HepG2 (cell line): ENCODE results near the gene URAD. TPM values are rescaled to one million over a fixed set of nuclear protein-coding genes. Genes with fewer than 3 reads are reported as not detected.
"Not testable (repeated sequence)": the region's sequence is repeated elsewhere in the genome, so short reads cannot be mapped to it uniquely, and the experiment has no call there.

Experiments
- ATAC-seq: fragments of 200-7000 bp; cut with Tn5 transposase; 3 replicates; pipeline ENCODE4 v1.9.1; 2020; ENCODE audit warnings: mild to moderate bottlenecking, moderate library complexity
- BruUV-seq: library from RNA; stranded (reverse); fragments of 400-500 nt; replicated peaks from 2 replicates; lab custom pipeline; 2021; lab: Mats Ljungman, UMichigan
- CTCF ChIA-PET: fragments of 300-600 bp; formaldehyde crosslinking; extraction: SDS; loops from one replicate; lab custom pipeline; 2021; ENCODE audit warnings: low total read pairs, inconsistent platforms, low intra/inter-chr PET ratio; lab: Yijun Ruan, JAX
- POLR2A ChIA-PET: fragments of 350-600 bp; sonication (Branson Sonifier 250); formaldehyde crosslinking; loops from one replicate; lab custom pipeline; 2020; ENCODE audit warnings: antibody characterized with exemption, inconsistent platforms; lab: Yijun Ruan, JAX
- DNase-seq: peaks from one replicate; pipeline ENCODE4 v3.0.0-alpha.2; 2015; ENCODE audit warnings: low spot score
- FAIRE-seq: peaks from 3 replicates; lab custom pipeline; 2011; peaks lifted over from hg19 to GRCh38; lab: Jason Lieb, UNC
- H2AFZ ChIP-seq: one replicate; pipeline ENCODE4 v1.6.1; 2011; ENCODE audit warnings: low read length, inconsistent platforms
- H3K27ac ChIP-seq: fragments of 300-600 bp; 3 replicates; pipeline ENCODE4 v1.8.0; 2011; ENCODE audit warnings: mixed run types, mild to moderate bottlenecking, mixed read lengths, low read length, inconsistent platforms; ENCODE audit not compliant: insufficient read depth; ENCODE audit errors: extremely low read length
- H3K27me3 ChIP-seq, 2 experiments: fragments of 200-600 bp in 1 of 2; 2 replicates in 1 of 2; 3 replicates in 1 of 2; pipeline versions ENCODE4 v1.6.0 to v1.8.0; 2011; ENCODE audit warnings: low read length in 2 of 2, mild to moderate bottlenecking in 2 of 2, moderate library complexity in 2 of 2, inconsistent platforms in 1 of 2; ENCODE audit not compliant: insufficient read depth in 2 of 2, control insufficient read depth in 1 of 2
- H3K36me3 ChIP-seq, 2 experiments: fragments of 200-600 bp in 1 of 2; replicated peaks in 1 of 2; 2 replicates in 1 of 2; 3 replicates in 1 of 2; pipeline versions ENCODE4 v1.5.1 to v1.8.0; 2011; ENCODE audit warnings: low read length in 2 of 2, inconsistent platforms in 1 of 2; ENCODE audit not compliant: insufficient read depth in 2 of 2, control insufficient read depth in 1 of 2
- H3K4me1 ChIP-seq: 2 replicates; pipeline ENCODE4 v1.5.1; 2012; ENCODE audit warnings: low read length, inconsistent platforms; ENCODE audit not compliant: insufficient read depth
- H3K4me2 ChIP-seq: 2 replicates; pipeline ENCODE4 v1.6.0; 2011; ENCODE audit warnings: low read depth, low read length, inconsistent platforms
- H3K4me3 ChIP-seq, 3 experiments: fragments of 200-600 bp in 1 of 3; sonication (generic), shearing (Covaris generic) in 1 of 3; replicated peaks in 1 of 3; 2 replicates each; pipeline ENCODE4 v1.5.1; 2011 to 2016; ENCODE audit warnings: low read length in 3 of 3, inconsistent platforms in 2 of 3, low read depth in 2 of 3, mild to moderate bottlenecking in 2 of 3, control low read depth in 1 of 3, mixed read lengths in 1 of 3; ENCODE audit not compliant: insufficient read depth in 1 of 3
- H3K79me2 ChIP-seq: one replicate; pipeline ENCODE4 v1.6.1; 2011; ENCODE audit warnings: low read length, inconsistent platforms; ENCODE audit not compliant: insufficient read depth
- H3K9ac ChIP-seq: 2 replicates; pipeline ENCODE4 v1.6.0; 2011; ENCODE audit warnings: mild to moderate bottlenecking, low read depth, low read length, inconsistent platforms; ENCODE audit not compliant: insufficient read depth
- H3K9me3 ChIP-seq: 2 replicates; pipeline ENCODE4 v1.5.1; 2012; ENCODE audit warnings: mild to moderate bottlenecking, low read length
- H4K20me1 ChIP-seq: 2 replicates; pipeline ENCODE4 v1.6.0; 2011; ENCODE audit warnings: inconsistent platforms, mild to moderate bottlenecking, low read length, moderate library complexity; ENCODE audit not compliant: insufficient read depth
- CREM ChIP-seq, 2 experiments: sonication (generic) in 1 of 2; formaldehyde crosslinking in 1 of 2; IDR thresholded peaks; 2 replicates each; pipeline versions ENCODE4 v1.4.0 to v1.6.1; 2016 to 2020; ENCODE audit warnings: antibody characterized with exemption in 1 of 2, mild to moderate bottlenecking in 1 of 2, missing genetic modification reagents in 1 of 2
- NCOR1 ChIP-seq: fragments of 200-600 bp; sonication (generic); IDR thresholded peaks from 2 replicates; pipeline ENCODE4 v1.7.0; 2017; ENCODE audit warnings: antibody characterized with exemption, low read length, borderline replicate concordance
- SAP130 ChIP-seq: IDR thresholded peaks from 2 replicates; pipeline ENCODE4 v1.6.1; 2016; ENCODE audit warnings: low read depth
- ZBTB8A ChIP-seq: sonication (generic); formaldehyde crosslinking; IDR thresholded peaks from 2 replicates; pipeline ENCODE4 v1.4.0; 2020; ENCODE audit warnings: mild to moderate bottlenecking, low read depth, missing genetic modification reagents, borderline replicate concordance
- ZMYM3 ChIP-seq: sonication (generic); formaldehyde crosslinking; IDR thresholded peaks from 2 replicates; pipeline ENCODE4 v1.5.1; 2020; ENCODE audit warnings: mild to moderate bottlenecking, missing genetic modification reagents
- ZNF451 ChIP-seq: sonication (generic); formaldehyde crosslinking; IDR thresholded peaks from 2 replicates; pipeline ENCODE4 v1.5.0; 2020; ENCODE audit warnings: mild to moderate bottlenecking, missing genetic modification reagents
- ZNF775 ChIP-seq: sonication (generic); formaldehyde crosslinking; IDR thresholded peaks from 2 replicates; pipeline ENCODE4 v1.4.0; 2020; ENCODE audit warnings: missing genetic modification reagents, mild to moderate bottlenecking, moderate library complexity, borderline replicate concordance
- ZNF788 ChIP-seq: sonication (generic); formaldehyde crosslinking; IDR thresholded peaks from 2 replicates; pipeline ENCODE4 v1.5.0; 2020; ENCODE audit warnings: mild to moderate bottlenecking, missing genetic modification reagents, borderline replicate concordance
- ZSCAN12 ChIP-seq: sonication (generic); formaldehyde crosslinking; IDR thresholded peaks from 2 replicates; pipeline ENCODE4 v1.9.0; 2021; ENCODE audit warnings: mild to moderate bottlenecking, missing genetic modification reagents
- WGBS: methylation state at CpG from one replicate; pipeline ENCODE4 v1.1.6; 2017; ENCODE audit warnings: low lambda C conversion rate; 5-methylcytosine and 5-hydroxymethylcytosine counted together
- in situ Hi-C: cut with HindIII; loops from 2 replicates; pipeline ENCODE4 v1.10.0; 2017; ENCODE audit warnings: low pct_unique_long_range_greater_than_20kb; ENCODE audit not compliant: extremely low pct_ligation_motif_present
- intact Hi-C: fragments of 100-400 bp; cut with micrococcal nuclease; formaldehyde crosslinking; loops from one replicate; pipeline ENCODE4 v1.10.0; 2022; ENCODE audit not compliant: unreplicated experiment
- polyA plus RNA-seq, 8 experiments: library from polyadenylated mRNA; depleted of rRNA in 3 of 8; stranded (reverse) in 7 of 8; unstranded in 1 of 8; fragments of >200 nt; fragmentation: Illumina TruSeq in 4 of 8; extraction: Trizol in 4 of 8; gene quantifications; 2 replicates each; pipeline versions ENCODE4 v1.2.1 to v1.2.3, GENCODE V29; 2011 to 2016; ENCODE audit warnings: low read depth in 4 of 8, missing spikeins in 1 of 8, mixed read lengths in 1 of 8; ENCODE audit not compliant: insufficient read depth in 1 of 8
- total RNA-seq, 5 experiments: library from RNA; depleted of rRNA; stranded (reverse); fragments of >200 nt; fragmentation: Illumina TruSeq; extraction: Trizol; gene quantifications; 2 replicates each; pipeline ENCODE4 v1.2.3, GENCODE V29; 2016; ENCODE audit warnings: low read depth in 1 of 5
- TF ChIP-seq, protein P1 (sequence below): sonication (generic); formaldehyde crosslinking; IDR thresholded peaks from 2 replicates; pipeline ENCODE4 v1.4.0; 2020; ENCODE audit warnings: mild to moderate bottlenecking, missing genetic modification reagents, borderline replicate concordance
- TF ChIP-seq, protein P2 (sequence below): sonication (generic); formaldehyde crosslinking; IDR thresholded peaks from 2 replicates; pipeline ENCODE4 v1.5.0; 2020; ENCODE audit warnings: missing genetic modification reagents, mild to moderate bottlenecking, borderline replicate concordance
- TF ChIP-seq, protein P3 (sequence below), 2 experiments: fragments of 450-650 bp in 1 of 2; sonication (generic) in 1 of 2; formaldehyde crosslinking; IDR thresholded peaks; 2 replicates each; pipeline versions ENCODE4 v1.5.0 to v1.8.0; 2020 to 2022; ENCODE audit warnings: mild to moderate bottlenecking in 1 of 2, missing genetic modification reagents in 1 of 2
- TF ChIP-seq, protein P4 (sequence below): fragments of 450-650 bp; IDR thresholded peaks from 2 replicates; pipeline ENCODE4 v1.6.1; 2016

Gene URAD
- total and polyA plus RNA-seq, 2 of the 13 experiments (the other 11 are each of a cell fraction or from before 2014, with no cell fraction given), result not detected

GRCh38 chr13:28033894-28034655 is 45.6 kb upstream of the URAD start (continued):
- TF ChIP-seq, protein P1, sequence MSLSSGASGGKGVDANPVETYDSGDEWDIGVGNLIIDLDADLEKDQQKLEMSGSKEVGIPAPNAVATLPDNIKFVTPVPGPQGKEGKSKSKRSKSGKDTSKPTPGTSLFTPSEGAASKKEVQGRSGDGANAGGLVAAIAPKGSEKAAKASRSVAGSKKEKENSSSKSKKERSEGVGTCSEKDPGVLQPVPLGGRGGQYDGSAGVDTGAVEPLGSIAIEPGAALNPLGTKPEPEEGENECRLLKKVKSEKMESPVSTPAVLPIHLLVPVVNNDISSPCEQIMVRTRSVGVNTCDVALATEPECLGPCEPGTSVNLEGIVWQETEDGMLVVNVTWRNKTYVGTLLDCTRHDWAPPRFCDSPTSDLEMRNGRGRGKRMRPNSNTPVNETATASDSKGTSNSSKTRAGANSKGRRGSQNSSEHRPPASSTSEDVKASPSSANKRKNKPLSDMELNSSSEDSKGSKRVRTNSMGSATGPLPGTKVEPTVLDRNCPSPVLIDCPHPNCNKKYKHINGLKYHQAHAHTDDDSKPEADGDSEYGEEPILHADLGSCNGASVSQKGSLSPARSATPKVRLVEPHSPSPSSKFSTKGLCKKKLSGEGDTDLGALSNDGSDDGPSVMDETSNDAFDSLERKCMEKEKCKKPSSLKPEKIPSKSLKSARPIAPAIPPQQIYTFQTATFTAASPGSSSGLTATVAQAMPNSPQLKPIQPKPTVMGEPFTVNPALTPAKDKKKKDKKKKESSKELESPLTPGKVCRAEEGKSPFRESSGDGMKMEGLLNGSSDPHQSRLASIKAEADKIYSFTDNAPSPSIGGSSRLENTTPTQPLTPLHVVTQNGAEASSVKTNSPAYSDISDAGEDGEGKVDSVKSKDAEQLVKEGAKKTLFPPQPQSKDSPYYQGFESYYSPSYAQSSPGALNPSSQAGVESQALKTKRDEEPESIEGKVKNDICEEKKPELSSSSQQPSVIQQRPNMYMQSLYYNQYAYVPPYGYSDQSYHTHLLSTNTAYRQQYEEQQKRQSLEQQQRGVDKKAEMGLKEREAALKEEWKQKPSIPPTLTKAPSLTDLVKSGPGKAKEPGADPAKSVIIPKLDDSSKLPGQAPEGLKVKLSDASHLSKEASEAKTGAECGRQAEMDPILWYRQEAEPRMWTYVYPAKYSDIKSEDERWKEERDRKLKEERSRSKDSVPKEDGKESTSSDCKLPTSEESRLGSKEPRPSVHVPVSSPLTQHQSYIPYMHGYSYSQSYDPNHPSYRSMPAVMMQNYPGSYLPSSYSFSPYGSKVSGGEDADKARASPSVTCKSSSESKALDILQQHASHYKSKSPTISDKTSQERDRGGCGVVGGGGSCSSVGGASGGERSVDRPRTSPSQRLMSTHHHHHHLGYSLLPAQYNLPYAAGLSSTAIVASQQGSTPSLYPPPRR (CRISPR knock-in tag), result no peak
- TF ChIP-seq, protein P2, sequence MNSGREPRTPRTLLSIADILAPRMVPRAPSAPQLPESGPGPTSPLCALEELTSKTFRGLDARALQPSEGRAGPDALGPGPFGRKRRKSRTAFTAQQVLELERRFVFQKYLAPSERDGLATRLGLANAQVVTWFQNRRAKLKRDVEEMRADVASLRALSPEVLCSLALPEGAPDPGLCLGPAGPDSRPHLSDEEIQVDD (CRISPR knock-in tag), result no peak
- no peak for TF ChIP-seq ZSCAN12 (CRISPR knock-in tag)
- TF ChIP-seq ZBTB8A (CRISPR knock-in tag), result no peak
- no peak for TF ChIP-seq SAP130 (CRISPR knock-in tag)
- TF ChIP-seq, protein P3, sequence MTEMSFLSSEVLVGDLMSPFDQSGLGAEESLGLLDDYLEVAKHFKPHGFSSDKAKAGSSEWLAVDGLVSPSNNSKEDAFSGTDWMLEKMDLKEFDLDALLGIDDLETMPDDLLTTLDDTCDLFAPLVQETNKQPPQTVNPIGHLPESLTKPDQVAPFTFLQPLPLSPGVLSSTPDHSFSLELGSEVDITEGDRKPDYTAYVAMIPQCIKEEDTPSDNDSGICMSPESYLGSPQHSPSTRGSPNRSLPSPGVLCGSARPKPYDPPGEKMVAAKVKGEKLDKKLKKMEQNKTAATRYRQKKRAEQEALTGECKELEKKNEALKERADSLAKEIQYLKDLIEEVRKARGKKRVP (CRISPR knock-in tag; IDR thresholded peaks at IDR 0.05), result no peak
- no peak for TF ChIP-seq CREM (IDR thresholded peaks at IDR 0.05)
- TF ChIP-seq CREM (CRISPR knock-in tag; IDR thresholded peaks at IDR 0.05), result no peak
- no peak for TF ChIP-seq ZNF788 (CRISPR knock-in tag)
- no peak for TF ChIP-seq NCOR1
- TF ChIP-seq, protein P4, sequence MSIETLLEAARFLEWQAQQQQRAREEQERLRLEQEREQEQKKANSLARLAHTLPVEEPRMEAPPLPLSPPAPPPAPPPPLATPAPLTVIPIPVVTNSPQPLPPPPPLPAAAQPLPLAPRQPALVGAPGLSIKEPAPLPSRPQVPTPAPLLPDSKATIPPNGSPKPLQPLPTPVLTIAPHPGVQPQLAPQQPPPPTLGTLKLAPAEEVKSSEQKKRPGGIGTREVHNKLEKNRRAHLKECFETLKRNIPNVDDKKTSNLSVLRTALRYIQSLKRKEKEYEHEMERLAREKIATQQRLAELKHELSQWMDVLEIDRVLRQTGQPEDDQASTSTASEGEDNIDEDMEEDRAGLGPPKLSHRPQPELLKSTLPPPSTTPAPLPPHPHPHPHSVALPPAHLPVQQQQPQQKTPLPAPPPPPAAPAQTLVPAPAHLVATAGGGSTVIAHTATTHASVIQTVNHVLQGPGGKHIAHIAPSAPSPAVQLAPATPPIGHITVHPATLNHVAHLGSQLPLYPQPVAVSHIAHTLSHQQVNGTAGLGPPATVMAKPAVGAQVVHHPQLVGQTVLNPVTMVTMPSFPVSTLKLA, result no peak
- no peak for TF ChIP-seq ZNF775 (CRISPR knock-in tag)
- TF ChIP-seq ZNF451 (CRISPR knock-in tag), result no peak
- TF ChIP-seq ZMYM3 (CRISPR knock-in tag), result no peak

DNA sequence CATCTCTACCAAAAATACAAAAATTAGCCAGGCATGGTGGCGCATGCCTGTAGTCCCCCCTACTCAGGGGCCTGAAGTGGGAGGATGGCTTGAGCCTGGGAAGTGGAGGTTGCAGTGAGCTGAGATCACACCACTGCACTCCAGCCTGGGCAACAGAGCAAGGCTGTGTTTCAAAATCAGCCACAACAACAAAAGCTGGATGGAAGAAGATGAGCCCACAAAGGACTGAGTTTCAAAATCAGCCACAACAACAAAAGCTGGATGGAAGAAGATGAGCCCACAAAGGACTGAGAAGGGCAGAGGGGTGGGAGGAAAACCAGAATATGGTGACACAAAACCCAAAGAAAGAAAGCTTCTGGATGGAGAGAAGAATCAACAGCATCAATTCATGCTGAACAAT is 43.9 kb upstream of the URAD start:
- H2AFZ ChIP-seq, H3K4me3 ChIP-seq, H3K9ac ChIP-seq, H3K27ac ChIP-seq, H3K9me3 ChIP-seq, in situ Hi-C loops, H3K4me1 ChIP-seq, CTCF ChIA-PET, H3K27me3 ChIP-seq, FAIRE-seq, H3K36me3 ChIP-seq, intact Hi-C loops, H4K20me1 ChIP-seq, H3K79me2 ChIP-seq, H3K4me2 ChIP-seq, POLR2A ChIA-PET, DNase-seq, BruUV-seq, ATAC-seq: not testable (repeated sequence)
- 88% methylated on average over 1 of the region's 1 CpG for WGBS
